AG04449 (cell line): ENCODE measurements around the gene BRSK1.

Source experiments
- CTCF ChIA-PET: fragments of 350-600 bp; formaldehyde crosslinking; extraction: SDS; loops from one replicate; lab custom pipeline; 2021; ENCODE audit warnings: antibody characterized with exemption; lab: Yijun Ruan, JAX
- POLR2A ChIA-PET: fragments of 400-600, 350-600 bp; formaldehyde crosslinking; extraction: SDS; loops from one replicate; lab custom pipeline; 2020; ENCODE audit warnings: antibody characterized with exemption, inconsistent platforms; lab: Yijun Ruan, JAX
- DNase-seq: peaks from one replicate; pipeline ENCODE4 v3.0.0-alpha.2; 2010; ENCODE audit warnings: low read depth, low spot score
- H3K4me3 ChIP-seq: 2 replicates; pipeline ENCODE4 v1.5.1; 2011; ENCODE audit warnings: low read depth, mild to moderate bottlenecking, control low read depth, low read length
- TF ChIP-seq, protein P1 (sequence below): IDR thresholded peaks from one replicate; pipeline ENCODE4 v1.5.1; 2011; ENCODE audit warnings: mild to moderate bottlenecking, moderate library complexity, low read length, control low read depth, inconsistent platforms; ENCODE audit not compliant: insufficient read depth; ENCODE audit errors: missing control alignments

The BRSK1 gene

DNA sequence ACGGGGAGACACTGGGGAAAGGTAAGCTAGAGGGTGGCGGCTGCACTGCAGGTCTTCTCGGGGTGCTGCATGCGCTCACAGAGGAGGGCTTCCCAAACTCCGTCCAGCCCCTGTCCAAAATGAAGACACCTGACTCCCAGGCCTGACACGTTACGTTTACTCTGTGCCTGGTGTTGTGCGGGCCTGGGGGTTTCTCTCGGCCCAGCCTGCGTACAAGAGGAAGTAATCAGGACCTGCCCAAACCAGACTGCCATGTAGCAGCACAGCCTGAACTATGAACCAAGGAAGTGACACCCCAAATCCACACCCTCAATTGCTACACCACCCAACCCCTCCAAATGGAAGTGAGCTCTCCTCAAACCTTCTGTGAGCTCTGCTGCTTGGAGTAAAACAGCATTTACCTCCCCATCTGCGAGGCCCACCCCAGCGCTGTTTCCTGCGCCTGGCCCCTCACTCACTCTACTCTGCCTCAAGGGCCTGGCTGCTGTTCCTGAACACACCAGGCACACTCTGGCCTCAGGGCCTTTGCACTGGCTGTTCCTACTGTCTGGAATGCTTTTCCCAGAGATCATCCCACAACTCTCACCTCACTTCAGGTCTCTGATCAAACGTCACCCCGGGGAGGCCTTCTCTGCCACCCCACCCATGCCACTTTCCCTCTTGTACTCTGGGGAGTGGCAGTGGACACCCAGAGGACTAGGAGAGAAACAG, 6.9 kb upstream of the BRSK1 start:
- DNase-seq: no peak
- TF ChIP-seq, protein P1, sequence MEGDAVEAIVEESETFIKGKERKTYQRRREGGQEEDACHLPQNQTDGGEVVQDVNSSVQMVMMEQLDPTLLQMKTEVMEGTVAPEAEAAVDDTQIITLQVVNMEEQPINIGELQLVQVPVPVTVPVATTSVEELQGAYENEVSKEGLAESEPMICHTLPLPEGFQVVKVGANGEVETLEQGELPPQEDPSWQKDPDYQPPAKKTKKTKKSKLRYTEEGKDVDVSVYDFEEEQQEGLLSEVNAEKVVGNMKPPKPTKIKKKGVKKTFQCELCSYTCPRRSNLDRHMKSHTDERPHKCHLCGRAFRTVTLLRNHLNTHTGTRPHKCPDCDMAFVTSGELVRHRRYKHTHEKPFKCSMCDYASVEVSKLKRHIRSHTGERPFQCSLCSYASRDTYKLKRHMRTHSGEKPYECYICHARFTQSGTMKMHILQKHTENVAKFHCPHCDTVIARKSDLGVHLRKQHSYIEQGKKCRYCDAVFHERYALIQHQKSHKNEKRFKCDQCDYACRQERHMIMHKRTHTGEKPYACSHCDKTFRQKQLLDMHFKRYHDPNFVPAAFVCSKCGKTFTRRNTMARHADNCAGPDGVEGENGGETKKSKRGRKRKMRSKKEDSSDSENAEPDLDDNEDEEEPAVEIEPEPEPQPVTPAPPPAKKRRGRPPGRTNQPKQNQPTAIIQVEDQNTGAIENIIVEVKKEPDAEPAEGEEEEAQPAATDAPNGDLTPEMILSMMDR: no peak
- POLR2A ChIA-PET: no interaction called here
- CTCF ChIA-PET: interaction anchor here (0.6 to 2.3 kb wide), 3 partner anchors 18 to 211 kb away, joined by 4 to 6 read pairs (median 5); partner anchors contain the start of gene PPP6R1
- H3K4me3 ChIP-seq: no peak overlapping the region

DNA sequence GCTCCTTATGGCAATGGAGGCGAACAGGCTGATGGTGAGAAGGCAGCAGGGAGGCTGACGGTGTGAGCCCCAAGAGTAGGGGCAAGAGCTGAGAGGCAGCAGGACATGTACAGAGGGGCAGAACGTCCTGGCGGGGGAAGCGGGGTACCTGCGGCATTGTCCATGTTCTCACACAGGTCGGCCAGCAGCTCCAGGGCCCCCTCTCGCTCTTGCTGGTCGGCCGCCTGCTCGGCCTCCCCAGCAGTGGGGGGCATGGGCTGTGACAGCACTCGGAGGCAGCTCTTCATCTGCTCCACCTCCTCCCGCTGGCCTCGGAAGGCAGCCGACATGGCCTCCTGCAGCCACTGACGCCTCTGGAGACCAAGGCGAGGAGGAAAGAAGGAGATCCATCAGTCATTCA, 6.3 kb upstream of the BRSK1 start:
- TF ChIP-seq, protein P1: no peak
- H3K4me3 ChIP-seq: no peak overlapping the region
- ChIA-PET POLR2A (interaction anchor here (1.9 kb wide), 1 partner anchor 18 kb away, joined by 4 read pairs; the partner anchor contains the start of gene PPP6R1), CTCF (interaction anchor here (0.8 to 2.3 kb wide), 2 partner anchors 18 to 24 kb away, joined by 4 to 6 read pairs; partner anchors contain the start of gene PPP6R1)
- DNase-seq: no peak

DNA sequence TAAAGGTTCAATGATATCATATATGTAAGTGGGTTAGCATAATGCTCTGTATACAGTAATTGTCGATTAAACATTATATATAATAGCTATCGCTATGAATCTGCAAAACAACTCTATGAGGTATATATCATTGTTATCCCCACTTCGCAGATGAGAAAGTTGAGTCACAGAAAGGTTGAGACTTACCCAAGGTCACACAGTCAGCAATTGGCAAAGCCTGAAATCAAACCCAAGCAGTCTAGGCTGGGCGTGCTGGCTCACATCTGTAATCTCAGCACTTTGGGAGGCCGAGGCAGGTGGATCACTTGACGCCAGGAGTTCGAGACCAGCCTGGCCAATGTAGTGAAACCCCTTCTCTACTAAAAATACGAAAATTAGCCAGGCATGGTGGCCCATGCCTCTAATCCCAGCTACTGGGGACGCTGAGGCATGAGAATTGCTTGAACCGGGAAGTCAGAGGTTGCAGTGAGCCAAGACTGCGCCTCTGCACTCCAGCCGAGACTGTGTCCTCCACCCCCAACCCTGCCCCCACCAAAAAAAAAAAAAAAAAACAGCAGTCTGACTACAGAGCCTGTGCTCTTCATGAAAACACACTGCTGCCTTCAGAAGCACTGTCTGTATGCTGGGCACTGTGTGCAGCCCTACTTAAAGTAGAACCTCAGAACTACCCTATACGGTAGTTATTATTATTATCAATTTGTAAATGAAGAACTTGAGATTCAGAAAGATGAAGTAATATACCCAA, 5.2 kb upstream of the BRSK1 start:
- POLR2A ChIA-PET: interaction anchor here (1.2 to 1.9 kb wide), 2 partner anchors 16 to 19 kb away, joined by 3 to 4 read pairs; partner anchors contain the start of gene PPP6R1
- TF ChIP-seq, protein P1: no peak
- CTCF ChIA-PET: interaction anchor here (0.7 to 2.3 kb wide), 4 partner anchors 9 to 23 kb away, joined by 3 to 6 read pairs (median 6); no protein-coding TSS in a partner anchor
- no peak for DNase-seq
- H3K4me3 ChIP-seq: peak overlapping the region; percentile 93

DNA sequence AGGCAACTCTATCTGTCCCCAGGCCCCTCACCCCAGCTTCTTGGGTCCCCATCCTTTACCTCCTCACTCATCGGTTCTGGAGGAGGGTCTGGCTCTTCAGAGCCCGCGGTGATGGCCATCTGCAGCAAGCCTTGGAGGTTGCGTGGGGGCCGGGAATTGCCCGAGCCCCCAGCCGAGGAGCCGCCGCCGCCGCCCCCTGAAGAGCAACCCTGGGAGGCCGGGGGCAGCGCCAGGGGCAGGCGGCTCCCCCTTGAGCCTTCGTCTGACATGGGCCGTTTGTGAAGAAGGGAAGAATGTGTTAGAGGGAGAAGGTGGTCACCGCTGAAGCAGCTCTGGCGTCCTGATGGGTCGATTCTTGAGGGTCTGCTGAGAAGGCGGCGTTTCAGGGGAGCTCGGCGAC, 4.5 kb upstream of the BRSK1 start:
- TF ChIP-seq, protein P1: no peak
- CTCF ChIA-PET: interaction anchor here (1.1 to 2.0 kb wide), 4 partner anchors 10 to 24 kb away, joined by 3 to 10 read pairs (median 6); no protein-coding TSS in a partner anchor
- H3K4me3 ChIP-seq: peak overlapping the region; percentile 93
- no peak for DNase-seq
- POLR2A ChIA-PET: interaction anchor here (1.1 to 1.9 kb wide), 4 partner anchors 9 to 128 kb away, joined by 4 to 12 read pairs (median 6); partner anchors contain the start of genes PPP6R1 and UBE2S

DNA sequence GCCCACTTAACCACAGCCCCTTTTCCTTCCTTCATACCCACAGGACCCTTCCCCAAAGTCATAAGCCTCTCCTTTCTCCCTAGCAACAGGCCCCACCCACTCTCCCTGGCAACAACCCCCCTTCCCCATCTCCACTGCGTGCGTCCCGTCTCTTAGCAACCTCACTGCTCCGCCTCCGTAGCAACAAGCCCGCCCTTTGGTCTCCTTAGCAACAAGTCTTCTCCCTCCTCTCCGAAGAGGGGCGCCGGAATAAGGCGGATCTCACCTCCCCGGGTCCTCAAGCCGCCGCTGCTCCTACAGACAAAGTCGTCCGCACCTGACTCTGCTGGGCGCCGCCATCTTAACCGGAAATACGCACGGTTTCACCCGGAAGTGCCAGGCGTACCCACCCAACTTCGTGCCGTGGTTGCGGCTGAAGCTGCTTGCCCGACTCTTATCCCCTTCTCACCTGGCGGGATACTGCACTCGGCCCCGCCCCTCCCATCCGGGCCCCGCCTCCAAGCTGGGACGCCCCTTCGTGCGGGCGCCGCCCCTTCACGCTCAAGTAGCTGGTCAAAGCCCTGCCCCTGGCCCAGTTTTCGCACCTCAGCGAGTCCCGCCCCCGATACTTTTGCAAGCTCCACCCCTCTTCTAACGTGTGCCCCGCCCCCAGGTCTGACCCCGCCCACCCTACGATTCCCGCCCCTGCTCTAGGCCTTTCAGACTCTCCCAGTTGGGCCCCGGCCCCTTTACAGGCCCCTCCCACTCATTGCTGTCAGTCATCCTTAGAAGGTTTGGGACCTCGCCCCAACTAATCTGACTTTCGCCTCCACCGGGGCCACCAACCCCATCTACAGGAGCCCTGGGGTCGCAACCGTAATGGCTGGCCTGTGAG, 3.8 kb upstream of the BRSK1 start, which contains the start of gene HSPBP1:
Gene HSPBP1 (minus strand): TSS at position 341 of the 874 bp plus-strand sequence. CDS start 502 bp downstream, outside the sequence.
- peak within 1 kb of the TSS; percentile 93 for H3K4me3 ChIP-seq
- CTCF ChIA-PET: interaction anchor here (1.1 to 4.2 kb wide), 4 partner anchors 12 to 23 kb away, joined by 3 to 20 read pairs (median 8); no protein-coding TSS in a partner anchor
- peak; percentile 52 for DNase-seq
- POLR2A ChIA-PET: interaction anchor here (0.6 to 1.3 kb wide), 7 partner anchors 9 to 209 kb away, joined by 3 to 12 read pairs (median 3); partner anchors contain the start of genes IL11, KMT5C, PPP6R1 and UBE2S
- TF ChIP-seq, protein P1: no peak
